ENCODE data around the gene CAMKMT.
"Not testable (repeated sequence)": the region's sequence is repeated elsewhere in the genome, so short reads cannot be mapped to it uniquely, and the experiment has no call there.

CAMKMT gene

DNA sequence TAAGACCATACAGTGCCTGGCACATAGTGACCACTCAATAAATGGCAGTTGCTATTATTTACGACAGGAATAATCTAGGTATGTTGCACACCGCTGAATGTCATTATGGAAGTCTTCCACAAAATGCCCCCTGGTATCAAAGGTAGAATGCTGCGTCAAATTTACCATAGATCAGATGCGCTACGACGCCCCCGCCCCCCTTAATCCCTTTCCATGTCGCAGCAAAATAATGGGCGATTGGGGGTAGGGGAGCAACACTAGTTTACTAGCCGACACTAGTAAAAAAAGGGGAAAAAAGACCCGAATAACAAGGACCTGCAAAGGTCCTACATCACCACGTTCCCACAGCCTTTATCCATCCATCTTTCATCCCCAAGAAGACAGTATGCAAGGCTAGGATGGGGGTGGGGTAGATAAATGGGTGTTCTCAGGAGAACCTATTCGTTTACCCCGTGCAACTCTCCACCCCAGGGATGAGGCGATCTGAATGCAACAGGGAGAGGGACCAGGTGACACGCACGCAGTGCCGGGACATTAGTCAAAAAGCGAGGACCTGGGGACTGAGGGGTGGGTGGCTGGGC lies 908 bp upstream of the CAMKMT start:
- no peaks in the 10 kb centered on the region for H3K36me3 ChIP-seq (ENCODE audit: control insufficient read depth, insufficient read depth, low read length, severe bottlenecking)
- H3K4me1 ChIP-seq (ENCODE audit: control insufficient read depth, insufficient read depth, low read length) = peaks cover 15% of the 10 kb centered on the region
- peak overlapping the region; percentile 96 for H3K4me3 ChIP-seq (ENCODE audit: low read length)
- no peaks in the 10 kb centered on the region for H3K9me3 ChIP-seq (ENCODE audit: control insufficient read depth, low read length)
- DNase-seq (ENCODE audit: low read depth) = peak; percentile 54
- no peaks in the 10 kb centered on the region for H3K27me3 ChIP-seq (replicated peaks; ENCODE audit: control insufficient read depth, insufficient read depth, low read length)
- peak overlapping the region; percentile 94 for H3K9ac ChIP-seq (ENCODE audit: low read length)

DNA sequence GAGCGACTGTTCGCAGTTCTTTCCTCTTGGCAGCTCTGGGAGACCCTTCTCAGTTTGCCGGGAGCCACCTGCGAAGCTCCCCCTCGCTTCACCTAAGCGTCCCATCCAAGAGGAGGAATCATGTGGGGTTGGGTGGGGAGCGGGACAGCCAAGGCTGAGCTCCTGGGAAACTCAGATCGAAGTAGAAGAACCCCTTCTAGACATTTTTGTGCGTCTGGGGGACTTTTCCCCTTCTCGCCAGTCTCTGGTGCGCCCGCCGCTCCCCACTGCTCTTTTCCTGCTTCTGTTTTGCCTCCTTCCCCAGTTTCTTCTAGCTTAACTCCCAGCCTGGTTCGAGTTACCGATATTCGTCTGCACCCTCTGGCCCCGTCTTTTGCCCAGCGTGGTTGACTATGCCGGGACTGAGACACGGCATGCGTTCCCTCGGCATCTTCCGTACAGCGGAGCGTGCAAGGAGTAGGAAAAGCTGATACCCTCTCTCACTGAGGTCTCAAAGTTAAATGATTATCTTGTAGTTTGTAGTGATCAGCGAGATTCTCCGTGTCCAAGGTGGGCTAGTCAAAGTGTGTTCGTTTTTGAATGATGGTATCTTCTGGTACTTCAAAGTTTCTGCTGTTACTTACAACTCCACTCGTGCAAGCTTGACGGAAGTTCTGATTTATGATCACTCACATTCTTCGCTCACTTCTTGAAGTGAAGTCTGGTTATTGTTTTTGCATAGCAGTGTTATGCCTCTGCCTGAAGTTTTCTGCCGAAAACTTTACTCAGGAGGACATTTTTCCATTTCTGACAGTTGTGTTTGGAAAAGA lies 664 bp downstream of the CAMKMT start:
- DNase-seq (ENCODE audit: low read depth) = peak; percentile 80
- no peaks in the 10 kb centered on the region for H3K27me3 ChIP-seq (replicated peaks; ENCODE audit: control insufficient read depth, insufficient read depth, low read length)

DNA sequence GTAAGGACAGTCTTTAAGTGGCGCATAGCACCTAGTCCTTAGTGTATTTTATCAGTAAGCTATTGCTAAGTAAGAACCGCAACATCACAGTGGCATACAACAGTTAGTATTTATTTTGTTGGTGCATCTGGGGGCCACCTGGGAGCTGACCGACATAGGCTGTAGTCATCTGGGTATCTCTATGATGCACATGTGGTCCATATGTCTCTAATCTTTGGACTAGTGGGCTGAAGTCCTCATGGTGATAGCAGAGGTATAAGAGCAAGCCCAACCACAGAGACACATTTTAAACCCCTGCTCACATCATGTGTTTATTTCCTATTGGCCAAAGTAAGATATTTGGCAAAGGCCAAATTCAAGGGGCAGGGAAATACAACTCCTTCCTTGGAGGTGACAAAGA lies 2.9 kb downstream of the CAMKMT start:
- Histone ChIP-seq H3K9ac (ENCODE audit: low read length) (no peak overlapping the region), H3K9me3 (ENCODE audit: control insufficient read depth, low read length) (no peaks in the 10 kb centered on the region), H3K36me3 (ENCODE audit: control insufficient read depth, insufficient read depth, low read length, severe bottlenecking) (no peaks in the 10 kb centered on the region), H3K27me3 (replicated peaks; ENCODE audit: control insufficient read depth, insufficient read depth, low read length) (no peaks in the 10 kb centered on the region), H3K4me1 (ENCODE audit: control insufficient read depth, insufficient read depth, low read length) (peaks cover 15% of the 10 kb centered on the region), H3K4me3 (ENCODE audit: low read length) (no peak overlapping the region)
- no peak for DNase-seq (ENCODE audit: low read depth)

More for the DNA sequence above, 664 bp downstream of the CAMKMT start:
- H3K9ac ChIP-seq (ENCODE audit: low read length) = peak overlapping the region; percentile 94
- no peaks in the 10 kb centered on the region for H3K9me3 ChIP-seq (ENCODE audit: control insufficient read depth, low read length)
- peak overlapping the region; percentile 96 for H3K4me3 ChIP-seq (ENCODE audit: low read length)
- no peaks in the 10 kb centered on the region for H3K36me3 ChIP-seq (ENCODE audit: control insufficient read depth, insufficient read depth, low read length, severe bottlenecking)
- peaks cover 15% of the 10 kb centered on the region for H3K4me1 ChIP-seq (ENCODE audit: control insufficient read depth, insufficient read depth, low read length)

DNA sequence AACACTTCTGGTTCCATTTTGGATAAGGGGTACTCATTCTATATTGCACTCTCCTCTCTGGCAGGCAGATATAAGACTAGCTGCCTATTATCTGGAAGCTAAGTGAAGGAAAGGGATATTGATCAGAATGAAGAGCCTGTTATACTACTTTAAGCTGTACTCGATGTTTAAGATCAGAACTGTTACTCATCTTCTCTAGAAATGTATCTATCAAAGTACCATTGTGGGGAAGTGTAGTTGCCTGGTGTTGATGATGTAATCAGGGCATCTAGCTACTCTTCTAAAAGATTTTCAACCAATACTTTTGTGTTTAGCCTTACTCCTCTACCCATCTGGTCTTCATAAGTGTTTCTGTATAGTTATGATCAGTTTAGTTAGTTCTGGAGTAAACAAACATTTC lies 5.8 kb downstream of the CAMKMT start:
- no peaks in the 10 kb centered on the region for H3K27me3 ChIP-seq (replicated peaks; ENCODE audit: control insufficient read depth, insufficient read depth, low read length)
- H3K9ac ChIP-seq (ENCODE audit: low read length) = no peak overlapping the region
- H3K9me3 ChIP-seq (ENCODE audit: control insufficient read depth, low read length) = no peaks in the 10 kb centered on the region
- no peaks in the 10 kb centered on the region for H3K36me3 ChIP-seq (ENCODE audit: control insufficient read depth, insufficient read depth, low read length, severe bottlenecking)
- H3K4me3 ChIP-seq (ENCODE audit: low read length) = no peak overlapping the region
- H3K4me1 ChIP-seq (ENCODE audit: control insufficient read depth, insufficient read depth, low read length) = peaks cover 8% of the 10 kb centered on the region
- DNase-seq (ENCODE audit: low read depth) = no peak

DNA sequence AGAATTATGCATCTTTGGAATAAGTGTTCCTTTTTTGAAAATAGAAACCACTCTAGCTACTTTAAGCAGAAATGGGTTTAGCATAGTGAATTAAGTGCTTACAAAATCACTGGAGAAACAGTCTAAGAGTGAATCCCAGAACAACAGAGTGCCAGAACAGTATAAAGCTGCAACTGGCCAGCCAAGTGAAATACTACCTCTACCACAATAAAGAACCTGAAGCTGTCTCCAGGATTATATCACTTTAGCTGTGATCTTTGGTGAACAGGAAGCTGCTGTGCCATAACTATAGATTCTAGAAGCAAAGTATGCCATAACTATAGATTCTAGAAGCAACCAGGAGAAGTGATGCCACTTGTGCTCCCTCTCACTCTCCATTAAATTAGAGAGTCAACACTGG lies 7.6 kb downstream of the CAMKMT start:
- Histone ChIP-seq H3K27me3 (replicated peaks; ENCODE audit: control insufficient read depth, insufficient read depth, low read length) (no peaks in the 10 kb centered on the region), H3K9ac (ENCODE audit: low read length) (no peak overlapping the region), H3K4me3 (ENCODE audit: low read length) (no peak overlapping the region), H3K36me3 (ENCODE audit: control insufficient read depth, insufficient read depth, low read length, severe bottlenecking) (no peaks in the 10 kb centered on the region), H3K9me3 (ENCODE audit: control insufficient read depth, low read length) (no peaks in the 10 kb centered on the region), H3K4me1 (ENCODE audit: control insufficient read depth, insufficient read depth, low read length) (peaks cover 4% of the 10 kb centered on the region)
- DNase-seq (ENCODE audit: low read depth) = no peak

DNA sequence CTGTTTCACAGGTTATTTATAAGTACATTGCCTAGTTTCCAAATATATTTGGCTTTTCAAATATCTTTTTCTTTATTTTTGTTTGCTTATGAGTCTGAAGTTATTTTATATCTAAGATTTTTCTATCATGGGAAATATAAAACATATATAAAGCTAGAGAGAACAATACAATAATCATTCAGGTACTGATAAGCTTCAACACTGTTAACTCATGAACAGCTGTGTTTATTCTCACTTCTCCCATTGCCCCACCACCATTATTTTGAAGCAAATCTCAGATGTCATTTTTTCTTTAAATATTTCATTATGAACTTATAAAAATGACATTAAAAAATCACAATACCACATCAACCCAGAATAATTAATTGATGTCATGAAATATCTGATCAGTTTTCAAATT lies 9.7 kb downstream of the CAMKMT start:
- no peak for DNase-seq (ENCODE audit: low read depth)
- Histone ChIP-seq H3K27me3 (replicated peaks; ENCODE audit: control insufficient read depth, insufficient read depth, low read length) (no peaks in the 10 kb centered on the region), H3K4me3 (ENCODE audit: low read length) (no peak overlapping the region), H3K4me1 (ENCODE audit: control insufficient read depth, insufficient read depth, low read length) (peaks cover 4% of the 10 kb centered on the region), H3K9ac (ENCODE audit: low read length) (no peak overlapping the region), H3K36me3 (ENCODE audit: control insufficient read depth, insufficient read depth, low read length, severe bottlenecking) (no peaks in the 10 kb centered on the region), H3K9me3 (ENCODE audit: control insufficient read depth, low read length) (no peaks in the 10 kb centered on the region)

- H3K4me3 ChIP-seq (ENCODE audit: low read length) = no peak overlapping the region
- H3K27me3 ChIP-seq (replicated peaks; ENCODE audit: control insufficient read depth, insufficient read depth, low read length) = no peaks in the 10 kb centered on the region
- no peaks in the 10 kb centered on the region for H3K36me3 ChIP-seq (ENCODE audit: control insufficient read depth, insufficient read depth, low read length, severe bottlenecking)
- DNase-seq (ENCODE audit: low read depth) = no peak
- H3K9me3 ChIP-seq (ENCODE audit: control insufficient read depth, low read length) = no peaks in the 10 kb centered on the region
- peaks cover 4% of the 10 kb centered on the region for H3K4me1 ChIP-seq (ENCODE audit: control insufficient read depth, insufficient read depth, low read length)
- H3K9ac ChIP-seq (ENCODE audit: low read length) = no peak overlapping the region
Measured at GRCh38 chr2:44372246-44372645, 10.5 kb downstream of the CAMKMT start.

DNA sequence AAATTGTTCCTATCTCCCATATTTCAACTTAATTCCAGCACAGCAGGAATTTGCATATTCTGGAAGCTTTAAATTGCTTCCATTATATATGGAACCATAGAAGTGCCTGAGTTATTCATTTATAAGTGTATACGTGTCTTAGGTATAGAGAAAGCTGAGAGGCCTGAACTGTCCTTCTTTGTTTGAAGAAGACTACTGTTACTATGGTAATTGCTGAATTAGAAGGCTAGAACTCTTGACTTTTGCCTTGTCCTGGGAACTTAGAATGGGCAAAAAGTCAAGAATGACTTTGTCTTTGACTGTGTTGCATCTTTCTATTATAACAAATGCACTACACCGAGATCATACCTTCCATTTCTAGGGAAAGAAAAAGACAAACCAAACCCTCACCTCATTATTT lies 15.7 kb downstream of the CAMKMT start:
- DNase-seq (ENCODE audit: low read depth) = no peak
- Histone ChIP-seq H3K9me3 (ENCODE audit: control insufficient read depth, low read length) (no peaks in the 10 kb centered on the region), H3K9ac (ENCODE audit: low read length) (no peak overlapping the region), H3K27me3 (replicated peaks; ENCODE audit: control insufficient read depth, insufficient read depth, low read length) (no peaks in the 10 kb centered on the region), H3K4me3 (ENCODE audit: low read length) (no peak overlapping the region), H3K36me3 (ENCODE audit: control insufficient read depth, insufficient read depth, low read length, severe bottlenecking) (no peaks in the 10 kb centered on the region), H3K4me1 (ENCODE audit: control insufficient read depth, insufficient read depth, low read length) (no peaks in the 10 kb centered on the region)

DNA sequence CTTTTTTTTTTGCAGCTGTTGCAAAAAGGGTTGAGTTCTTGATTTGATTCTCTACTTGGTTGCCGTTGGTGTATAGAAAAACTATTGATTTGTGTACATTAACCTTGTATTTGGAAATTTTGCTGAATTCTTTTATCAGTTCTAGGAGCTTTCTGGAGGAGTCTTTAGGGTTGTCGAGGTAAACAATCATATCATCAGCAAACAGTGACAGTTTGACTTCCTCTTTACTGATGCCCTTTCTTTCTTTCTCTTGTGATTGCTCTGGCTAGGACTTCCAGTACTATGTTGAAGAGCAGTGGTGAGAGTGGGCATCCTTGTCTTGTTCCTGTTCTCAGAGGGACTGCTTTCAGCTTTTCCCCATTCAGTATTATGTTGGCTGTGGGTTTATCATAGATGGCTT lies 23.5 kb downstream of the CAMKMT start:
- not testable (repeated sequence) for H3K4me1 ChIP-seq (ENCODE audit: control insufficient read depth, insufficient read depth, low read length); H3K27me3 ChIP-seq (replicated peaks; ENCODE audit: control insufficient read depth, insufficient read depth, low read length); H3K36me3 ChIP-seq (ENCODE audit: control insufficient read depth, insufficient read depth, low read length, severe bottlenecking); H3K4me3 ChIP-seq (ENCODE audit: low read length); H3K9me3 ChIP-seq (ENCODE audit: control insufficient read depth, low read length); DNase-seq (ENCODE audit: low read depth); H3K9ac ChIP-seq (ENCODE audit: low read length)

- H3K9me3 ChIP-seq (ENCODE audit: control insufficient read depth, low read length) = no peaks in the 10 kb centered on the region
- DNase-seq (ENCODE audit: low read depth) = no peak
Measured at GRCh38 chr2:44388877-44389276, 27.1 kb downstream of the CAMKMT start.

GRCh38 chr2:44389895-44390294 lies 28.1 kb downstream of the CAMKMT start:
- Histone ChIP-seq H3K4me1 (ENCODE audit: control insufficient read depth, insufficient read depth, low read length) (no peaks in the 10 kb centered on the region), H3K9ac (ENCODE audit: low read length) (no peak overlapping the region), H3K36me3 (ENCODE audit: control insufficient read depth, insufficient read depth, low read length, severe bottlenecking) (no peaks in the 10 kb centered on the region), H3K4me3 (ENCODE audit: low read length) (no peak overlapping the region), H3K27me3 (replicated peaks; ENCODE audit: control insufficient read depth, insufficient read depth, low read length) (no peaks in the 10 kb centered on the region), H3K9me3 (ENCODE audit: control insufficient read depth, low read length) (no peaks in the 10 kb centered on the region)
- peak; percentile 50 for DNase-seq (ENCODE audit: low read depth)

More at GRCh38 chr2:44388877-44389276, 27.1 kb downstream of the CAMKMT start:
- Histone ChIP-seq H3K27me3 (replicated peaks; ENCODE audit: control insufficient read depth, insufficient read depth, low read length) (no peaks in the 10 kb centered on the region), H3K36me3 (ENCODE audit: control insufficient read depth, insufficient read depth, low read length, severe bottlenecking) (no peaks in the 10 kb centered on the region), H3K4me1 (ENCODE audit: control insufficient read depth, insufficient read depth, low read length) (no peaks in the 10 kb centered on the region), H3K9ac (ENCODE audit: low read length) (no peak overlapping the region), H3K4me3 (ENCODE audit: low read length) (no peak overlapping the region)
